Mucosa of descending colon (tissue), 3 donors: ENCODE data around the gene ZSCAN21. TPM values are rescaled to one million over a fixed set of nuclear protein-coding genes. Genes with fewer than 3 reads are reported as not detected.

ENCODE experiments used
- ATAC-seq: fragments of 200-7000 bp; cut with Tn5 transposase; one replicate; pipeline ENCODE4 v1.9.1; 2020; ENCODE audit warnings: mild to moderate bottlenecking, moderate library complexity
- DNase-seq, 3 donors: peaks; one replicate each; pipeline ENCODE4 v3.0.0-alpha.2; 2020
- H3K36me3 ChIP-seq: fragments of 200-600 bp; one replicate; pipeline ENCODE4 v1.8.0; 2021; ENCODE audit warnings: low read depth, mild to moderate bottlenecking
- H3K4me1 ChIP-seq: fragments of 200-600 bp; one replicate; pipeline ENCODE4 v1.8.0; 2021; ENCODE audit warnings: low read depth, mild to moderate bottlenecking
- H3K4me3 ChIP-seq: fragments of 200-600 bp; one replicate; pipeline ENCODE4 v1.8.0; 2021; ENCODE audit warnings: mild to moderate bottlenecking
- H3K9me3 ChIP-seq: fragments of 200-600 bp; one replicate; pipeline ENCODE4 v1.8.0; 2021; ENCODE audit warnings: mild to moderate bottlenecking
- CTCF ChIP-seq: fragments of 200-600 bp; IDR thresholded peaks from one replicate; pipeline ENCODE4 v1.8.0; 2022; ENCODE audit warnings: antibody characterized with exemption, mild to moderate bottlenecking
- intact Hi-C, 2 donors: fragments of 100-400 bp; cut with DNase I in 1 of 2; cut with micrococcal nuclease in 1 of 2; formaldehyde crosslinking; loops; one replicate each; pipeline versions ENCODE4 v1.11.0 to v1.11.1; 2022; cut with DNase I, micrococcal nuclease
- total RNA-seq, 3 donors: library from RNA; stranded (reverse); fragmentation: NEBNext Ultra II Directional in 2 of 3; extraction: Animal tissue kit (Norgen Biotek cat#: 25700) in 2 of 3; gene quantifications; one replicate each; pipeline versions ENCODE4 v1.2.1 to v1.2.4, GENCODE V29; 2021 to 2023
- donor health status: DM: no; HTN: no; CAD: no; lungs with moderate emphysema.
- donor health status: DM: no; HTN: no; CAD: no.
- donor health status: DM: no; HTN: yes; CAD: no.

ZSCAN21 gene
- total RNA-seq, 3 donors from 2014 or later, result 6.9 to 13.9 (median 7.7) TPM

- DNase-seq (no peak), ATAC-seq (no peak)
- Histone ChIP-seq H3K9me3 (no peaks in the 10 kb centered on the region), H3K4me1 (no peaks in the 10 kb centered on the region), H3K36me3 (no peaks in the 10 kb centered on the region), H3K4me3 (no peak overlapping the region)
- intact Hi-C loops, result no loop called here
- TF ChIP-seq CTCF, result no peak
Measured at GRCh38 chr7:100063376-100063775, 13.8 kb downstream of the ZSCAN21 start.

- Histone ChIP-seq H3K36me3 (no peaks in the 10 kb centered on the region), H3K4me3 (no peak overlapping the region), H3K4me1 (no peaks in the 10 kb centered on the region), H3K9me3 (no peaks in the 10 kb centered on the region)
- no peak for DNase-seq
- ATAC-seq, result no peak
- no peak for TF ChIP-seq CTCF
- intact Hi-C loops, result no loop called here
Measured at GRCh38 chr7:100064162-100064561, 14.6 kb downstream of the ZSCAN21 start.

- Histone ChIP-seq H3K4me3 (no peak overlapping the region), H3K9me3 (peaks cover 5% of the 10 kb centered on the region), H3K36me3 (peaks cover under 1% of the 10 kb centered on the region), H3K4me1 (no peaks in the 10 kb centered on the region)
- intact Hi-C loops, result no loop called here
- peak; percentile 45 for ATAC-seq
- no peak for DNase-seq
- TF ChIP-seq CTCF, result no peak
Measured at GRCh38 chr7:100065452-100066186, 16.0 kb downstream of the ZSCAN21 start.

- Histone ChIP-seq H3K9me3 (peaks cover 18% of the 10 kb centered on the region), H3K36me3 (peaks cover 14% of the 10 kb centered on the region), H3K4me1 (no peaks in the 10 kb centered on the region), H3K4me3 (no peak overlapping the region)
- intact Hi-C loops, result no loop called here
- TF ChIP-seq CTCF, result no peak
- ATAC-seq (no peak), DNase-seq (no peak)
Measured at GRCh38 chr7:100066953-100067352, 17.4 kb downstream of the ZSCAN21 start.

GRCh38 chr7:100069991-100070390 is 20.4 kb downstream of the ZSCAN21 start:
- H3K36me3 ChIP-seq, result peaks cover 34% of the 10 kb centered on the region
- H3K4me1 ChIP-seq, result no peaks in the 10 kb centered on the region
- peaks cover 28% of the 10 kb centered on the region for H3K9me3 ChIP-seq
- ATAC-seq (no peak), DNase-seq (no peak)
- intact Hi-C loops, result no loop called here
- H3K4me3 ChIP-seq, result no peak overlapping the region
- no peak for TF ChIP-seq CTCF
